Activated naive CD8-positive, alpha-beta T cell treated with anti-CD3 and anti-CD28 coated beads, Interleukin-2, amount 50 U/mL, for 24 hours (primary cell): ENCODE data around the gene PFDN1.
A peak's percentile ranks its signal among the peaks of the same experiment; 100 is the strongest.
"Not testable (repeated sequence)": the region's sequence is repeated elsewhere in the genome, so short reads cannot be mapped to it uniquely, and the experiment has no call there.

Source experiments
- ATAC-seq: fragments of 150-1000 bp; cut with Tn5 transposase; one replicate; pipeline ENCODE4 v1.10.0; 2021
- DNase-seq: peaks from one replicate; pipeline ENCODE4 v3.0.0; 2021
- H3K27ac Mint-ChIP-seq: one replicate; pipeline ENCODE4 v1.8.0; 2021; ENCODE audit warnings: mild to moderate bottlenecking, mixed read lengths
- H3K27me3 Mint-ChIP-seq: one replicate; pipeline ENCODE4 v1.8.0; 2021; ENCODE audit warnings: mixed read lengths
- H3K36me3 Mint-ChIP-seq: one replicate; pipeline ENCODE4 v1.8.0; 2021; ENCODE audit warnings: low read depth, mixed read lengths
- H3K4me1 Mint-ChIP-seq: one replicate; pipeline ENCODE4 v1.8.0; 2021; ENCODE audit warnings: mixed read lengths
- H3K4me3 Mint-ChIP-seq: one replicate; pipeline ENCODE4 v1.8.0; 2021; ENCODE audit warnings: mild to moderate bottlenecking, moderate library complexity, mixed read lengths
- H3K9me3 Mint-ChIP-seq: one replicate; pipeline ENCODE4 v1.8.0; 2021; ENCODE audit warnings: mixed read lengths

The PFDN1 gene

GRCh38 chr5:140219068-140219991, 83.6 kb downstream of the PFDN1 start:
- ATAC-seq = no peak
- Mint-ChIP-seq H3K27me3 (no peaks in the 10 kb centered on the region), H3K4me1 (peaks cover 40% of the 10 kb centered on the region), H3K4me3 (no peak overlapping the region), H3K36me3 (no peaks in the 10 kb centered on the region), H3K27ac (no peak overlapping the region), H3K9me3 (no peaks in the 10 kb centered on the region)
- DNase-seq = no peak

GRCh38 chr5:140217299-140218026, 85.4 kb downstream of the PFDN1 start:
- Mint-ChIP-seq H3K27ac (no peak overlapping the region), H3K4me1 (peaks cover 38% of the 10 kb centered on the region), H3K36me3 (no peaks in the 10 kb centered on the region), H3K27me3 (no peaks in the 10 kb centered on the region), H3K9me3 (no peaks in the 10 kb centered on the region), H3K4me3 (no peak overlapping the region)
- DNase-seq (no peak), ATAC-seq (no peak)

GRCh38 chr5:140216478-140217074, 86.3 kb downstream of the PFDN1 start:
- Mint-ChIP-seq H3K27me3 (no peaks in the 10 kb centered on the region), H3K4me3 (no peak overlapping the region), H3K27ac (no peak overlapping the region), H3K4me1 (peaks cover 29% of the 10 kb centered on the region), H3K9me3 (no peaks in the 10 kb centered on the region), H3K36me3 (no peaks in the 10 kb centered on the region)
- DNase-seq (no peak), ATAC-seq (no peak)

GRCh38 chr5:140215276-140215675, 87.6 kb downstream of the PFDN1 start:
- Mint-ChIP-seq H3K27ac (no peak overlapping the region), H3K36me3 (no peaks in the 10 kb centered on the region), H3K27me3 (no peaks in the 10 kb centered on the region), H3K9me3 (no peaks in the 10 kb centered on the region), H3K4me1 (peaks cover 16% of the 10 kb centered on the region), H3K4me3 (no peak overlapping the region)
- no peak for DNase-seq
- no peak for ATAC-seq

GRCh38 chr5:140214831-140215230, 88.1 kb downstream of the PFDN1 start:
- no peak for DNase-seq
- no peak overlapping the region for H3K27ac Mint-ChIP-seq
- H3K4me1 Mint-ChIP-seq = peaks cover 11% of the 10 kb centered on the region
- no peaks in the 10 kb centered on the region for H3K9me3 Mint-ChIP-seq
- H3K4me3 Mint-ChIP-seq = no peak overlapping the region
- no peaks in the 10 kb centered on the region for H3K27me3 Mint-ChIP-seq
- no peaks in the 10 kb centered on the region for H3K36me3 Mint-ChIP-seq
- no peak for ATAC-seq

- Mint-ChIP-seq H3K4me1 (peaks cover 8% of the 10 kb centered on the region), H3K27ac (no peak overlapping the region), H3K27me3 (no peaks in the 10 kb centered on the region), H3K4me3 (no peak overlapping the region), H3K36me3 (no peaks in the 10 kb centered on the region), H3K9me3 (no peaks in the 10 kb centered on the region)
- peak; percentile 78 for ATAC-seq
- no peak for DNase-seq
Observed at GRCh38 chr5:140213370-140213983, 89.4 kb downstream of the PFDN1 start.

- H3K27me3 Mint-ChIP-seq = no peaks in the 10 kb centered on the region
- H3K4me3 Mint-ChIP-seq = no peak overlapping the region
- no peak overlapping the region for H3K27ac Mint-ChIP-seq
- no peaks in the 10 kb centered on the region for H3K36me3 Mint-ChIP-seq
- DNase-seq = no peak
- no peak for ATAC-seq
- no peaks in the 10 kb centered on the region for H3K9me3 Mint-ChIP-seq
- H3K4me1 Mint-ChIP-seq = peaks cover 9% of the 10 kb centered on the region
Observed at GRCh38 chr5:140208065-140208464, 94.8 kb downstream of the PFDN1 start.

- Mint-ChIP-seq H3K36me3 (no peaks in the 10 kb centered on the region), H3K4me3 (no peak overlapping the region), H3K27me3 (no peaks in the 10 kb centered on the region), H3K9me3 (no peaks in the 10 kb centered on the region), H3K27ac (no peak overlapping the region), H3K4me1 (peaks cover 9% of the 10 kb centered on the region)
- no peak for DNase-seq
- peak; percentile 69 for ATAC-seq
Observed at GRCh38 chr5:140207250-140207964, 95.5 kb downstream of the PFDN1 start.

- H3K27me3 Mint-ChIP-seq = no peaks in the 10 kb centered on the region
- no peak overlapping the region for H3K27ac Mint-ChIP-seq
Observed at GRCh38 chr5:140205952-140206351, 96.9 kb downstream of the PFDN1 start.

GRCh38 chr5:140205216-140205615, 97.7 kb downstream of the PFDN1 start:
- no peaks in the 10 kb centered on the region for H3K27me3 Mint-ChIP-seq
- H3K9me3 Mint-ChIP-seq = no peaks in the 10 kb centered on the region
- H3K4me3 Mint-ChIP-seq = no peak overlapping the region
- no peak for DNase-seq
- H3K27ac Mint-ChIP-seq = no peak overlapping the region
- no peaks in the 10 kb centered on the region for H3K36me3 Mint-ChIP-seq
- H3K4me1 Mint-ChIP-seq = peaks cover 9% of the 10 kb centered on the region
- ATAC-seq = no peak

More at GRCh38 chr5:140205952-140206351, 96.9 kb downstream of the PFDN1 start:
- Mint-ChIP-seq H3K36me3 (no peaks in the 10 kb centered on the region), H3K9me3 (no peaks in the 10 kb centered on the region), H3K4me3 (no peak overlapping the region), H3K4me1 (peaks cover 9% of the 10 kb centered on the region)
- ATAC-seq = no peak
- DNase-seq = no peak

- H3K4me1 Mint-ChIP-seq = peaks cover 7% of the 10 kb centered on the region
- ATAC-seq (no peak), DNase-seq (no peak)
- no peak overlapping the region for H3K27ac Mint-ChIP-seq
- H3K4me3 Mint-ChIP-seq = no peak overlapping the region
- H3K9me3 Mint-ChIP-seq = no peaks in the 10 kb centered on the region
- H3K36me3 Mint-ChIP-seq = no peaks in the 10 kb centered on the region
- no peaks in the 10 kb centered on the region for H3K27me3 Mint-ChIP-seq
Observed at GRCh38 chr5:140202610-140203009, 100.3 kb downstream of the PFDN1 start.

- Mint-ChIP-seq H3K4me1 (peaks cover 2% of the 10 kb centered on the region), H3K4me3 (no peak overlapping the region), H3K27me3 (no peaks in the 10 kb centered on the region), H3K27ac (no peak overlapping the region), H3K9me3 (no peaks in the 10 kb centered on the region), H3K36me3 (no peaks in the 10 kb centered on the region)
- ATAC-seq = no peak
- DNase-seq = no peak
Observed at GRCh38 chr5:140202078-140202477, 100.8 kb downstream of the PFDN1 start.

- not testable (repeated sequence) for H3K27me3 Mint-ChIP-seq, H3K4me3 Mint-ChIP-seq, ATAC-seq, H3K9me3 Mint-ChIP-seq, H3K27ac Mint-ChIP-seq, H3K4me1 Mint-ChIP-seq, DNase-seq, H3K36me3 Mint-ChIP-seq
Observed at GRCh38 chr5:140198915-140199314, 104.0 kb downstream of the PFDN1 start.

- no peak for ATAC-seq
- H3K9me3 Mint-ChIP-seq = no peaks in the 10 kb centered on the region
- H3K4me3 Mint-ChIP-seq = no peak overlapping the region
- no peak for DNase-seq
- H3K4me1 Mint-ChIP-seq = no peaks in the 10 kb centered on the region
- no peaks in the 10 kb centered on the region for H3K36me3 Mint-ChIP-seq
- H3K27ac Mint-ChIP-seq = no peak overlapping the region
- no peaks in the 10 kb centered on the region for H3K27me3 Mint-ChIP-seq
Observed at GRCh38 chr5:140197023-140197422, 105.9 kb downstream of the PFDN1 start.
